HPDE6-E6E7 (cell line): Measurements from ENCODE around the gene TANK.
"Not testable (repeated sequence)": the region's sequence is repeated elsewhere in the genome, so short reads cannot be mapped to it uniquely, and the experiment has no call there.

Experiments
- DNase-seq: peaks from one replicate; pipeline ENCODE4 v3.0.0; 2011; ENCODE audit warnings: missing footprints; ENCODE audit errors: extremely low spot score

TANK gene

GRCh38 chr2:161269111-161269510, 108.9 kb downstream of the TANK start:
- no peak for DNase-seq

- no peak for DNase-seq
These were observed 113.0 kb downstream of the TANK start for GRCh38 chr2:161273038-161273760.

- not testable (repeated sequence) for DNase-seq
These were observed 118.5 kb downstream of the TANK start for GRCh38 chr2:161278564-161279229.

GRCh38 chr2:161279230-161279815, 119.1 kb downstream of the TANK start:
- DNase-seq: not testable (repeated sequence)

GRCh38 chr2:161280906-161281323, 120.7 kb downstream of the TANK start:
- not testable (repeated sequence) for DNase-seq

- DNase-seq: not testable (repeated sequence)
These were observed 121.5 kb downstream of the TANK start for GRCh38 chr2:161281615-161282310.

- not testable (repeated sequence) for DNase-seq
These were observed 122.0 kb downstream of the TANK start for GRCh38 chr2:161282311-161282644.

GRCh38 chr2:161283926-161284325, 123.7 kb downstream of the TANK start:
- DNase-seq: no peak
